ENCODE measurements around the gene KHDC4. TPM values are rescaled to one million over a fixed set of nuclear protein-coding genes. Genes with fewer than 3 reads are reported as not detected.

Gene KHDC4
- total RNA-seq, 2 experiments from 2014 or later: 82.3 to 87.2 TPM

DNA sequence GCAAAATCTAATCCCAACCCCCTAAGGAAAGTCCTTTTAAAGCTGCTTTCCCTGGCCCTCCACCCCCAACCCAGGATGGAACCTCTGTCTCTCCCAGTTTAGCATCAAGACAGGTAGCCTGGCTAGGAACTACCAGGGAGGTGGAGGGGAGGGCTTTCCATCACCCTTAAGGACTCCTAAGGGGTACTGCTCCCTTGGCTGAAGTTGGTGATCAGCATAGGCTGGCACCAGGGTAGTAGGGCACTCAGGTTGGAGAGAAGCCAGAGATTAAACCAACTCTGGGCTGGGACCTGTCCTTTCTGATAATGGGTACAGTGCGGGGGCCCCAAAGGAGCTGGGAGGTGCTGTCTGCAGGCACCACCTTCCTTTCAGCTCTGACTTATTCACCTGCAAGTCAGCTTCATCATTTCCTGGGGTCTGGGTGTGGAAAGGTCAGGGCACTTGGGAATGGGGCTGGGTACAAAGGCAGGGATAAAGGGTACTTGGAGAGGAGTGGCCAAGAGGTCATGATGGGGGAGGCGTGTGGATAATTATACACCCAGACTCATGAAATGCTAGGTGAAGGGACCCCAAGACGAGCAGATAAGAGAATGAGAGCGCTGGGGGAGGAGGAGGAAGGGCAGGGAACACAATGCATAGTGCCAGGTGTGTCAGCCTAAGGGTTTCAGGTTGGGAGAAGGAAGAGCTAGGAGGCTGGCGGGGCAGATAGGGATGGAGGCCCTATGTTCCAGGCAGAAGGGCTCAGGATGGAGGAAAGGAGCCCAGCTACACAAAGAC is 42.9 kb upstream of the KHDC4 start:
- peak; percentile 59 for DNase-seq
- intact Hi-C loops (cut with micrococcal nuclease): loop anchor here (1.0 to 10.0 kb wide), 7 partner anchors 8 to 702 kb away; partner anchors contain the start of genes CLK2, FDPS, HCN3 and LAMTOR2
- Mint-ChIP-seq H3K4me1 (ENCODE audit: low read depth) (peaks cover 65% of the 10 kb centered on the region), H3K4me3 (peak overlapping the region; percentile 98), H3K27me3 (ENCODE audit: low read depth) (no peaks in the 10 kb centered on the region), H3K36me3 (ENCODE audit: low read depth) (peaks cover 39% of the 10 kb centered on the region), H3K9me3 (no peaks in the 10 kb centered on the region), H3K27ac (peak overlapping the region; percentile 99)
- CTCF ChIA-PET: interaction anchor here (0.5 to 10.0 kb wide), 14 partner anchors 11 to 221 kb away, joined by 3 to 135 read pairs (median 3); partner anchors contain the start of gene RXFP4

DNA sequence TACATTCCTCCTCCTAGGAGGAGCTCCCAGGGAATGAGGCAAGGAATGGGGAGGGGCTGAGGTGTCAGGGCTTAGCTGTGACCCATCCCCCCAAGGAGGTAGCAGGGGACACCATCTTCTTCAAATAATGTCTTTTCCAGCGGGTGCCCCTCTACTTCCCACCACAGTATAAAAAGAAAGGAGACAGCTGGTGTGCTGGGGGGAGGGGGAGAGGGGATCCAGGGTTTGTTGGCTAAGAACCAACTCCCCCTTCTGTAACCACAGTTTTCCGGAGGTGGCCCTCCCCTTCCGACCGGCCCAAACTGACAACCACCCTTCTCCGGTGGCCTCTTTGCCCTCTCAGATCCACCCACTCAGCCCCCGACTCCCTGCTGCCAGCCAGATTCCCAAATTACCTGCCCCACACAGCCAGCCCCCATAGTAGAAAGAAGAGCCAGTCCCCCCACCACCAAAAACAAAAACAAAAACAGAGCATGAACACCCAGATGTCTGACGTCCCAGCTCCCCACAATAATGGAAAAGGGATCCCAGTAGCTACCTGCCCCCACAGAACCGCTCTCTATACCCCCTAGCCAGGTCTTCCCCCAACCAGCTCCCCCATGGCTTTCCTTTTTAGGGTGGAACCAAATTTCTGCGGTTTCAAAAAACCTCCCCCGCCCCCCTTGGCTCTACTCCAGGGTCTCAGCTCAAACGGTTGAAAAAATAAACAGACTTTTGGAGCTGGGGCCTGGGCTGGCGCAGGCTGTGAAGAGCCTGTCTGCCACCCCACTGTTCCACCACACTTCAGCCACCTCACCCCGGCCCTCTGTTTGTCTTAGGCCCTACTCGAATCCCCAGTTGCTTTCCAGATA is 42.1 kb upstream of the KHDC4 start:
- Mint-ChIP-seq H3K9me3 (no peaks in the 10 kb centered on the region), H3K4me3 (peak overlapping the region; percentile 98), H3K27ac (peak overlapping the region; percentile 99), H3K36me3 (ENCODE audit: low read depth) (peaks cover 41% of the 10 kb centered on the region), H3K4me1 (ENCODE audit: low read depth) (peaks cover 64% of the 10 kb centered on the region), H3K27me3 (ENCODE audit: low read depth) (no peaks in the 10 kb centered on the region)
- CTCF ChIA-PET: interaction anchor here (0.6 to 10.0 kb wide), 10 partner anchors 10 to 220 kb away, joined by 3 to 135 read pairs (median 6); partner anchors contain the start of gene RXFP4
- intact Hi-C loops (cut with micrococcal nuclease): loop anchor here (2.0 to 10.0 kb wide), 3 partner anchors 117 to 701 kb away; partner anchors contain the start of genes CLK2, HCN3, PMF1 and SYT11
- DNase-seq: peak; percentile 65

DNA sequence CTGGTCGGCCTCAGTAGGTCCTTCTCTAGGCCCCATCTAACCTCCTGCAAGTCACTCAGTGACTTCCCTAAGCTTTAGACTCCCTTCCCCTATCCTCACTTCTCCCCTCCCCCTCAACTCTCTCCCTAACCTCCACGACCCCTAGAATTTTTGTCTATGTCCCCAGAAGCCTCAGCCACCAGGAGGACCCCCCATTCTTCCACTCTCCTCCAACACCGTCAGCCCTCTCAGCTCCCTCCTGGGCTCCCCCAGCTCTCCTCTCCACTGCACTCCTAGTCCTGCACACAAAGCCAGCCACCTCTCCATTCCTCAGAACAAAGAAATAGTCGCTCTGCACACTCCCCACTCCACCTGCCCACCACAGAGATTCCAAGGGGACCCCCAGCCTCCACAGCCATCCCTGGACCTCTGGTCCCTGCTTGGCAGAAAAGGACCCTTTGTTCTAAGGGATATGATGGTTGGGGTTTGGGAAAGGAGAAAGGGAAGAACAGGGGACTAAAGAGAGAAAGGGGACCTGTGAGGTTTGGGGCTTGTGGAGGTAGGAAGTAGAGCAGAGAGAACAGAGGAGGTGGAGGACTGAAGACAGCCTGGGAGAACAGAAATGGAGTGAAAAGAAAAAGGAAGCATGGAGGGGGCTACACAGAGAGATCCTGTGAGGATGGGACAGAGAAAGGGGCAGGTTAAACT is 41.3 kb upstream of the KHDC4 start:
- CTCF ChIA-PET: interaction anchor here (0.9 to 10.0 kb wide), 4 partner anchors 14 to 37 kb away, joined by 3 to 135 read pairs (median 5); partner anchors contain the start of gene RXFP4
- Mint-ChIP-seq H3K4me1 (ENCODE audit: low read depth) (peaks cover 64% of the 10 kb centered on the region), H3K4me3 (peak overlapping the region; percentile 98), H3K9me3 (no peaks in the 10 kb centered on the region), H3K27me3 (ENCODE audit: low read depth) (no peaks in the 10 kb centered on the region), H3K36me3 (ENCODE audit: low read depth) (peaks cover 38% of the 10 kb centered on the region), H3K27ac (peak overlapping the region; percentile 99)
- DNase-seq: no peak
- intact Hi-C loops (cut with micrococcal nuclease): loop anchor here (2.0 to 10.0 kb wide), 3 partner anchors 117 to 701 kb away; partner anchors contain the start of genes CLK2, HCN3, PMF1 and SYT11

DNA sequence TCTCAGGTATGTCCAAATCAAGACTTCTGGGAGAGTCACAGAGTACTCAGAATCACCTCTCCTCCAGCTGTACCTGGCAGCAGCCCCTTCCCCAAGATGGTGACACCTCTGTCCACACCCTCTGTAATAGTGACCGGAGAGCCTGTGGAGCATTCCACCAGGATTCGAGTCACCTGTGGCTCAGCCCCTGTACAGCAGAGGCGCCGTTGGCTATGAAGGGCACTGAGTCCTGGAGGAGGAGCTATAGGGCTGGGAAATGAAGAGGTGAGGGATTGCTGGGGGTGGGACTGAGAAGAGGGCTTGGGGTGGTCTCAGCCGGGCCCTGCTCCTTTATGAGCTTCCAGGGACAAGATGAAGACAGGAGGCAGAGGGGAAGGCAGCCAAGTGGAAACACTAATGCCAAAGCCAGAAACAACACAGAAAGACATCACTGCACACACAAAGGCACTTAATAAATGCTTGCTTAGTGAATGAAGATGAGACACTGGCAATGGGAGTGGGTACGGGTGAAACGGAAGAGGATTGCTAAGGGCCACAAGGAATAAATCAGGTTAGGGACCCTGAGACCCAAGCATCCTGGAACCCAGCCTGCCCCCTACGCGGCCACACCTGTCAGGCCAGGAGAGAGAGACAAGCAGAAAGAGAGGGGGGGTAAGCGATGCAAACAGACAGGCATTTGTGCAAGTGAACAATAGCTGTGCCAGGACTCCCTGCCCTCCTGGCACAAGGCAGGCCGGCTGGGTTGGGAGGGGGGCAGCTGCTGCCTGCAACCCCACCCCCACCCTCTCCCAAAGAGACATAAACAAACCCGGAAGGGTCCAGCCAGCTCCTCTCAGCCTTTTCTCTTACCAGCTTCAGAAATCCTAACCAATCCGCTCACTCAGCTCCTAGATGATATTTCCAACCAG is 40.2 kb upstream of the KHDC4 start:
- CTCF ChIA-PET: interaction anchor here (0.8 to 1.9 kb wide), 6 partner anchors 15 to 71 kb away, joined by 3 to 7 read pairs (median 3); no protein-coding TSS in a partner anchor
- H3K27ac Mint-ChIP-seq: peak overlapping the region; percentile 99
- DNase-seq: no peak
- H3K9me3 Mint-ChIP-seq: no peaks in the 10 kb centered on the region
- intact Hi-C loops (cut with micrococcal nuclease): loop anchor here (5.0 to 10.0 kb wide), 2 partner anchors 238 to 700 kb away; partner anchors contain the start of genes CLK2, HCN3 and PMF1
- peak overlapping the region; percentile 98 for H3K4me3 Mint-ChIP-seq
- peaks cover 65% of the 10 kb centered on the region for H3K4me1 Mint-ChIP-seq (ENCODE audit: low read depth)
- no peaks in the 10 kb centered on the region for H3K27me3 Mint-ChIP-seq (ENCODE audit: low read depth)
- peaks cover 43% of the 10 kb centered on the region for H3K36me3 Mint-ChIP-seq (ENCODE audit: low read depth)

DNA sequence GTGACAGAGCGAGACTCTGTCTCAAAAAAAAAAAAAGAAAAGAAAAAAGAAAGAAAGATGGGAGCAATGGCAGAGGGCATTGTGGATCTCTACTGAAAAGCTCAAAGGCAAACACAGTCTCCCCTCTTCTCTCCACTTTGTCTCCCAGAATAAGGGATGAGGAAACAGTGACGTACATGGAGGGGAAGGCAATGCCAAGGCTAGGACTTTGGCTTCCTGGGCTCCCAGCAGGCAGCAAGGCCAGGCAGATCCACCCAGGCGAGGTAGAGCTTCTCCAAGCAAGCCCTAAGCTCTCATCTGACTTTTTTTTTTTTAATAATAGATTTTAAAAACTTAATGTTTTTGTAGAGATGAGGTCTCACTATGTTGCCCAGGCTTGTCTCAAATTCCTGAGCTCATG is 39.5 kb upstream of the KHDC4 start:
- Mint-ChIP-seq H3K9me3 (no peaks in the 10 kb centered on the region), H3K27ac (peak overlapping the region; percentile 99), H3K4me1 (ENCODE audit: low read depth) (peaks cover 72% of the 10 kb centered on the region), H3K4me3 (peak overlapping the region; percentile 98), H3K27me3 (ENCODE audit: low read depth) (no peaks in the 10 kb centered on the region), H3K36me3 (ENCODE audit: low read depth) (peaks cover 50% of the 10 kb centered on the region)
- no peak for DNase-seq
- CTCF ChIA-PET: interaction anchor here (0.7 to 1.9 kb wide), 4 partner anchors 11 to 71 kb away, joined by 3 to 7 read pairs (median 4); no protein-coding TSS in a partner anchor
- intact Hi-C loops (cut with micrococcal nuclease): loop anchor here (10.0 kb wide), 1 partner anchor 699 kb away; the partner anchor contains the start of genes CLK2 and HCN3

DNA sequence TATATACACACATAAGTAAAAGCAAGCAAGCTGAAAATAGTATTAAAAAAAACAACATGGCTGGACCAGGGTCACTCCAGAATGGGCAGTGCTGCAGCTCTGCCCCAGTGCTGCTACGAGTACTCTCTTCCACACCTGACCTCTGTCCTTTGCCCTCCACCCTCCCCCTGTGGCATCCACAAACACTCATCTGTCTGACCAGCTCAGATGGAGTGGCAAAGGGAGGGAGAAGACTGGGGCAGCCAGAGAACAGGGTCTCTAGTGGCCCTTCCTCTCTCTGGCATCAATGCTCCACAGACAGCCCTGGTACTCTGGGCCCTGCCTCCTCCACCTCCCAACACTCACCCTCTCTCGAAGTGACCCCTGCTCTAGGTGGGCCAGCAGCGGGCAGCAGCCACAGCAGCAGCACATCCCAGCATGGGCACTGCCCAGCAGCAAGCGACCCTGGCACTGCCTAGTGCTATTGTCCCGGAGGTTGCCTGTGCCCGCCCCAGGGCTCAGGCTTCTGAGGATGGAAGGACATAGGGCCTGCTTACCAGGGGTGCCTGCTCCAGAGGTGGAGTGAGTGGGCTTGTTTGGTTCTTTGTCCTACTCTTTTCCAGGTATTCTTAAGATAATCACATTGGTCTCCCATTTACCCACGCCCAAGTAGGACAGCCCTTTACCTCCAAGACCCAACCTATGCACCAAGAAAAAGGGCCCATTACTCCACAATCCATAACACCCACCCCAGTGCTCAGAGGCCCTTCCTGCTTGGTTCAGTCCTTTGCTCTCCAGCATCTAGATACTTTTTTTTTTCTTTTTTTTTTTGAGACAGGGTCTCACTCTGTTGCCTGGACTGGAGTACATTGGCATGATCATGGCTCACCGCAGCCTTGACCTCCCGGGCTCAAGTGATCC is 37.9 kb upstream of the KHDC4 start:
- no peak for DNase-seq
- H3K9me3 Mint-ChIP-seq: no peaks in the 10 kb centered on the region
- intact Hi-C loops (cut with micrococcal nuclease): loop anchor here (2.0 to 10.0 kb wide), 2 partner anchors 367 to 697 kb away; partner anchors contain the start of genes CCT3, CLK2, HCN3 and TSACC
- no peaks in the 10 kb centered on the region for H3K27me3 Mint-ChIP-seq (ENCODE audit: low read depth)
- CTCF ChIA-PET: interaction anchor here (4.5 kb wide), 1 partner anchor 34 kb away, joined by 21 read pairs; no protein-coding TSS in a partner anchor
- peak overlapping the region; percentile 29 for H3K4me3 Mint-ChIP-seq
- peak overlapping the region; percentile 96 for H3K27ac Mint-ChIP-seq
- peaks cover 56% of the 10 kb centered on the region for H3K36me3 Mint-ChIP-seq (ENCODE audit: low read depth)
- H3K4me1 Mint-ChIP-seq (ENCODE audit: low read depth): peaks cover 87% of the 10 kb centered on the region

DNA sequence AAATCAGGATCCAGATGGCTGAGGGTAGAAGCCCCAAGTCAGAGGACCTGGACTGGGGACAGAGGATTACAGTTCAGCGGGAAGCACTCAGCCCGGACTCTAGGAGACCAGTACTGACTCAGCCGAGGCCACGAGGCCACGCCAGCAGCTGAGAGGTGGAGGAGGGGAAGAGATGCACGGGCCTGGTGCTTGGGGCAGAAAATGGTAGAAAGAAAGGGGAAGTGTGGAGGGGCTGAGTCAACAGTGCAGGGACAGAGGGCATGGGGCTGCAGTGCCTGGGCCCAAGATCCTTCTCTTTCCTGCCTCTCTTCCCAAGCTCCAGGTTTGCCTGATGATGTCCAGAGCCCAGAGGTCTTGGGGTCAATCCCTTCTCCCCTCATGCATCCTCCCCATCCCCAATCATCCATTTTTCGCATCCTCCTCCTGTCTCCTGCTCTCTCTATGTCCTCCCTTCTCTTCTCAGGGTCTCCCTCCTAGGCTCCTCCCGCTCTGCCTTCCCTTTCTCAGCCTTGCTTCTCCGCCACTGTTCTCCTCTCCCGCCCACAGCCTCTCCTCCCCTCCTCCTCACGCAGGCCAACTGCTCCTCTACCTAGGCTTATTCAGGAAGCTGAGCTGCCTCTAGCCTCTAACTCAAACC is 36.4 kb upstream of the KHDC4 start:
- intact Hi-C loops (cut with micrococcal nuclease): loop anchor here (2.0 to 10.0 kb wide), 2 partner anchors 368 to 696 kb away; partner anchors contain the start of genes CCT3, CLK2, HCN3 and TSACC
- peak overlapping the region; percentile 60 for H3K4me3 Mint-ChIP-seq
- peak; percentile 69 for DNase-seq
- H3K27ac Mint-ChIP-seq: peak overlapping the region; percentile 96
- H3K36me3 Mint-ChIP-seq (ENCODE audit: low read depth): peaks cover 46% of the 10 kb centered on the region
- peaks cover 92% of the 10 kb centered on the region for H3K4me1 Mint-ChIP-seq (ENCODE audit: low read depth)
- H3K27me3 Mint-ChIP-seq (ENCODE audit: low read depth): no peaks in the 10 kb centered on the region
- CTCF ChIA-PET: interaction anchor here (0.6 to 4.5 kb wide), 3 partner anchors 18 to 32 kb away, joined by 3 to 21 read pairs (median 3); no protein-coding TSS in a partner anchor
- H3K9me3 Mint-ChIP-seq: no peaks in the 10 kb centered on the region

DNA sequence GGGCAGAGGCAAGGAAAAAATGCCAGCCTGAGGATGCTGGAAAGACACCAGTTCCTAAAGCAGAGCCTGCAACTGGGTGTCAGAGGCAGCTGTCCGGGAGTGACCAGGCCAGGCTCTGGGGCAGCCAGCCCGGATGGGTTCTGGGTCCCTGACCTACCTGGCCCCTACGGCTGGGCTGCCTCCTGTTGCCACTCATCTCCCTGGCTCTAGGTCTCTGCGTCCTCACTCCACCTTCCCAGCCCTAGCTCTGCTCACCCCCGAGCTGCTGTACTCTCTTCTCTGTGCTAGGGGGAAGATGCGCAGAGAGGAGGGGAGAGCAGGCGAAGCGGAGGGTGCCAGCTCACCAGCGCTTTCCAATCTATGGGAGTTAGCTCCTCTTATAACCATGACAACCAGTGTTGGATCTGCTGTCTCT is 35.2 kb upstream of the KHDC4 start:
- H3K27me3 Mint-ChIP-seq (ENCODE audit: low read depth): no peaks in the 10 kb centered on the region
- intact Hi-C loops (cut with micrococcal nuclease): loop anchor here (1.0 kb wide), 1 partner anchor 8 kb away; no protein-coding TSS in a partner anchor

DNA sequence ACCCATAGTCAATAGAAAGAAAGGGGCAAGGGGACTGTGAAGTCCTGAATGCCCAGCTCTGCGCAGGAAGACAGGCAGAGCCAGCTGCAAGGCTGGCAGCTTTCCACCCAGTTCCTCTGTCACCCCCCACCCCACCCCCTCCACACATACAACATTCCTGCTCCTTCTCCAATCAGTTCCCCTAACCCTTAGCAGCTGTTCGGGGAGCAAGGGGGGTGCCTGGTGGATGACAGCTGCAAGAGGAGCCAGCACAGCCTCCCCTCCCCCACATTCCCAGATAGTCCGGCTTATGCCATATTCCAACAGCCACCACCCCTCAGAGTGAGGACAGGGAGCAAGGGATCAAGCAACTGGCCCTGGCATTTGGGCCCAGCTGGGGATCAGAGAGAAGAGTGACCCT is 34.5 kb upstream of the KHDC4 start:
- peak overlapping the region; percentile 96 for H3K27ac Mint-ChIP-seq
- H3K9me3 Mint-ChIP-seq: no peaks in the 10 kb centered on the region
- H3K4me1 Mint-ChIP-seq (ENCODE audit: low read depth): peaks cover 73% of the 10 kb centered on the region
- DNase-seq: no peak
- CTCF ChIA-PET: interaction anchor here (0.6 to 4.5 kb wide), 2 partner anchors 30 to 919 kb away, joined by 3 to 21 read pairs; no protein-coding TSS in a partner anchor
- H3K36me3 Mint-ChIP-seq (ENCODE audit: low read depth): peaks cover 42% of the 10 kb centered on the region
- no peak overlapping the region for H3K4me3 Mint-ChIP-seq
- intact Hi-C loops (cut with micrococcal nuclease): loop anchor here (1.0 kb wide), 1 partner anchor 9 kb away; no protein-coding TSS in a partner anchor
- no peaks in the 10 kb centered on the region for H3K27me3 Mint-ChIP-seq (ENCODE audit: low read depth)

More for the DNA sequence above, 35.2 kb upstream of the KHDC4 start:
- Mint-ChIP-seq H3K36me3 (ENCODE audit: low read depth) (peaks cover 43% of the 10 kb centered on the region), H3K27ac (peak overlapping the region; percentile 96), H3K4me1 (ENCODE audit: low read depth) (peaks cover 79% of the 10 kb centered on the region), H3K9me3 (no peaks in the 10 kb centered on the region), H3K4me3 (no peak overlapping the region)
- DNase-seq: no peak
- CTCF ChIA-PET: interaction anchor here (4.5 kb wide), 1 partner anchor 31 kb away, joined by 21 read pairs; no protein-coding TSS in a partner anchor
